ENCODE data around the gene UBAC2. TPM values are rescaled to one million over a fixed set of nuclear protein-coding genes. Genes with fewer than 3 reads are reported as not detected.
A peak's percentile ranks its signal among the peaks of the same experiment; 100 is the strongest.

The UBAC2 gene, protein sequence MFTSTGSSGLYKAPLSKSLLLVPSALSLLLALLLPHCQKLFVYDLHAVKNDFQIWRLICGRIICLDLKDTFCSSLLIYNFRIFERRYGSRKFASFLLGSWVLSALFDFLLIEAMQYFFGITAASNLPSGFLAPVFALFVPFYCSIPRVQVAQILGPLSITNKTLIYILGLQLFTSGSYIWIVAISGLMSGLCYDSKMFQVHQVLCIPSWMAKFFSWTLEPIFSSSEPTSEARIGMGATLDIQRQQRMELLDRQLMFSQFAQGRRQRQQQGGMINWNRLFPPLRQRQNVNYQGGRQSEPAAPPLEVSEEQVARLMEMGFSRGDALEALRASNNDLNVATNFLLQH
- total RNA-seq = 77.2 and 82.3 TPM in 2 replicates
- polyA plus RNA-seq (2012) = 123 TPM

DNA sequence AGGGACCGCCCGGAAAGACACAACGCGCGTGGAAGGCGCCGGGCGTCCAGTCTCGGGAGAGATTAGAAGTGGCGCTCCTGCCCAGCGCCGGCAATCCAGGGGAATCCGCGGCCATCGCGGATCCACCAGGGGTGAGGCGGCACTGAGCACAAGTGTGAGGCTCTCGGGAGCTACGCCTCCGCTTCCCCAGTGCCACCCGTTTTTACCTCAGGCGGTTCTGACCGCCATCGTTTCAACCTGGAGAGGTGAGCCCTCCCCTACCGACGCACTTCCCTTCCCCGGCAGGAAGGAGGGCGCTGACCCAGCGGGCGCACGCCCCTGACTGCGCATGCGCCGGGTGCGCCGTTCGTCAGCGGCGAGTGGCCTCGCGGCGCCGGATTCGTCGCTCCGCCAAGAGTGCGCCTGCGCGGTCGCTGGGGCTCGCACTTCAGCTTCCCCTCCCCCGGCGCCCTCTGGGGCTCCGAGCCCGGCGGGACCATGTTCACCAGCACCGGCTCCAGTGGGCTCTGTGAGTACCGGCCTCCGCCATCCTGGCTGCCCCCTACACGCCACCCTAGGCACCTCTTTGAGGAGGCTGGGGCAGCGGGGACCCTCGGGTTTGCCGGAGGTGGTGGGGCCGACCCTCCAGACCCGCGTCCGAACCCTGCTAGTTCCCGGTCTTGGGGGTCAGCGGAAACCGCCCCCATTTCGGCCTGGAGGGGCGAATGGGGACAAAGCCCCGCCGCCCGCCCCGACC is at the start of gene UBAC2:
Gene UBAC2 (plus strand): TSS at position 423 of the 736 bp plus-strand sequence. CDS start 55 bp downstream, at position 478.
- peak; percentile 95 for DNase-seq (ENCODE audit: low read depth)

DNA sequence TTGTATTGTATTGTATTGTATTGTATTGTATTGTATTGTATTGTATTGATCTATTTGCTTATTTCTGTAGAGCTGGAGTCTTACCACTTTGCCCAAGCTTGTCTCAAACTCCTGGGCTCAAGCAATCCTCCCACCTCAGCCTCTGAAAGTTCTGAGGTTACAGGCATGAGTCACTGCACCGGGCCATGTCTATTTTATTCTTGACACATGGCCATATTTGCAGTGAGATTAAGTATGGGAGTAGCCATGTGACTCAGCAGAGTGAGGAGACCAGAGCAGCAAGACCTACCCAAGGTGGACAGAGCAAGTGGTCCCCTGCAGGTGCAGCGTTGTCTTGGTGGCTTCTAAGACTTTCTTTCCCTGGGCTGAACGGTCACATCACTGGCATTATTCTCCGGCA is 49.1 kb upstream of the UBAC2 start:
- peak; percentile 59 for DNase-seq (ENCODE audit: low read depth)

DNA sequence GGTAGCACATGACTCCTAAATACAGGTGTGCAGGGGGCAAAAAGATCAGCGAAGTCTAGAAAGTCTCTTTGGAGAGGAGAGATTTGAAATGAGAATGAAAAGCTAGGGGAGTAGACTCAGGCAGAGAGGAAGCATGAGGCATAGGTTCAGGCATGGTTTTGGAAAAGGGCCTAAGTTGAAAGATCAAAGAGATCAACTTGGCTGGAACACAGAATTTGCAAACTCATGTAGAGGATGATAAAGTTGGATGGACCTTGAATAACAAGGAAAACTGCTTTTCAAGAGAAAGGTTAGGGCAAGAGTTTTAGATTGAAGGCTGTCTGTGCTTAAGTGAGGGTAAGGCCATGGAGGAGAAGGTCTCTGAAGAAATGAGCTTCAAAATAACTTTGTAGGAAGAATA is 47.4 kb upstream of the UBAC2 start:
- no peak for DNase-seq (ENCODE audit: low read depth)

DNA sequence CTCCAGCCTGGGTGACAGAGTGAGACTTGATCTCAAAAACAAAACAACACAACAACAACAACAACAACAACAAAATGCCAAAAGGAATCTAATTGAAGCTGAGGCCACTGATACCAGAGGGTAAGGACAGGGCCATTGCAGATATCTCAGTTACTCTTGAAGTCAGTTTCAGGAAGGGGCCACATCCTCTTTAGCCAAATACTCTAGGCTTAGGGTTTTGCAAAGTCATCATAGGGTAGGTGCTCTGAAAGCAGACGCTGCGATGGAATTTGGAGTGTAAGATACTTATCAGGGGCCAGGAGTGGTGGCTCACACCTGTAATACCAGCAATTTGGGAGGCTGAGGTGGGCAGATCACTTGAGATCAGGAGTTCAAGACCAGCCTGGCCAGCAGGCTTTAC is 46.6 kb upstream of the UBAC2 start:
- DNase-seq (ENCODE audit: low read depth) = no peak

DNA sequence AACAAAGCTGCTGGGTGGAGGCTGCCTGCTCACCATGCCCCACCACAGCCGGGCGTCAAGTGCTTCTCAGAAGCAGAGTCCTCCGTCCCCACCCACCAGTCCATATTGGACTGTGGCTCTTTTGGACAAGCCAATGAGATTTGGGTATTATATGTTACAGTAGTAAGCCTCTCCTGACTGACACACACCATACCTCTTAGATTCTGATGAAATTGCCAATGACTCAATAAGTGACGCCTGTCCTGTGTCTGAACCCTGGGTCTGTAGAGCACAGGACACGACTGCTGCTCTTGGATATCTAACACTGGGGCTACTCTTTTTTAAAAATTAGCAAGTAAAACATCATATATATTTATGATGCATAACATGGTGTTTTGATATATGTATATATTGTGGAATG is 44.8 kb upstream of the UBAC2 start:
- DNase-seq (ENCODE audit: low read depth) = no peak

DNA sequence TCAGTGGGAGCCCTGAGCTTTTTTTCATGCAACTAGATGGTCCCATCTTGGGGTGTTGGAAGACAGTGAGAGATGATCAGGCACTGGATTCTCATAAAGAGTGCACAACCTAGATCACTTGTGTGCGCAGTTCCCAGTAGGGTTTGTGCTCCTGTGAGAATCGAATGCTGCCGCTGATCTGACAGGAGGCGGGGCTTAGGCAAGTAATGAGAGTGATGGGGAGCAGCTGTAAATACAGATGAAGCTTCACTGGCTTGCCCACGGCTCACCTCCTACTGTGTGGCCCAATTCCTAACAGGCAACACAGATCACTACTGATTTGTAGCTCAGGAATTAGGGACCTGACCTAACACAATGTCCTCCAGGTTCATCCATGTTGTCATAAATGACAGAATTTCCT is 43.6 kb upstream of the UBAC2 start:
- DNase-seq (ENCODE audit: low read depth) = no peak

DNA sequence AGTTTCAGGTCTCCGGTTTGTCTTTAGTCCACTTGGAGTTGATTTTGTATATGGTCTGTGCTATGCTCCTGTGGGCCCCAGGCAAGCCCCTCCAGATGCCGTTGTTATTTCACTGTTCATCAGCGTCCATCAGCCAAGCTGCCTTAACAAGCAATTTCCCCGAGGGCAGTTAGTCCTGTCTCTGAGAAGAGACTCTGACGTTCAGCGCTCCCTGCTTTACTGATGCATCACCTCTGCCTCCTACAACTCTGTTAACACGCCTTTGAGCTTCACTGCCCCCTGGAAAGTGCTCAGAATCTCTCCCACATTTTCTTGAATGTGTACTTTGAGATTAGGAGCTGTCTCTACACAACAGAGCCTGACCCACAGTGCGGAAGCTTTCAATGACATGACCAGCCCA is 41.8 kb upstream of the UBAC2 start:
- no peak for DNase-seq (ENCODE audit: low read depth)

DNA sequence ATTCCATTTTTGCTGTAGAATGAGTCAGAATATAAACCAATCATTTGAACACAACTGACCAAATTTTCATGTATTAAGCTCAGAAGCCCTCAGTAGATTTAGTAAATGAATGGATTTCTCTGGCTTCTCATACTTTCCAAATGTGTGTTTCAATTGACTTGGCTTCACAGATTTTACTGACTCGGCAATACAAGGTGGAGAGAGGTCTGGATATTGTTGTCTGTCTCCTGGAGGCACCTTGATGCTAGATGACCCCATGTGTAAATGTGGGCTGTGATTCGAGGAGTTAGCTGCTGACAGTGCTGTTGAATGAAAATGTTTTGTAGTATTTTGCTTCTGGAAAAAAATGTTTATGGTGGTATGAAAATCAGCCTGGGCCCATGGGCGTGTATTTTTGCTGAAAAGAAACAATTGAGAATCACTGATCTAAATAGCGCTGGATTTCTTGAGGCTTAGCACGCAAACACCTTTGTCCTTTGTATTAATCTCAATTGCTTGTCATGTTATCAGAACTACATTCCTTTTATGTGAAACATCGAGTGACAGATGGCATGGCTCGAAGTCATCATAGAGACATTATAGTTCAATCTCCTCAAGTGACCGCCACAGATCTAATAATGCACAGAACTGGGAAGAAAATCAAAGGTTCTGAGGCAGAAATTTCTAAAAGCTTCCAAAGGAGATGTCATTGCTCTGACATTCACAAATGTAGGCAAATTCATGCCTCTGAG is 41.2 kb upstream of the UBAC2 start:
- no peak for DNase-seq (ENCODE audit: low read depth)

DNA sequence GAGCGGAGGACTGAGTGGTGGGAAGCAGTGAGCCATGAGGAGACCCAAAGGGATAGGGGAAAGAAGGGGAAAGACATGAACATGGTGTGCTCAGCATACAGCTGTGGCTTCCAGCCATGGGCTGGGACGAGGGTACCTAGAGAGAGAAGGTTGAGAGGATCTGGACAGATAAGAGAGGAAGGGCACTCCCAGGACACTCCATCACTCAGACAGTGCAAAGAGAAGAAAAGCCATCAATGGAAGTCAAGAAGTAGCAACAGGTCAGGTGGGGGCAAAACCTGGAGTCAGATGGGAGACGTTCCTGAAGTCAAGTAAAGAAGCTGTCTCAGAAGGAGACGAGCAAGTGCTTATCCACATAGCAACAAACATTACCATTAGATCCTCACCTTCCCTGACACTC is 40.2 kb upstream of the UBAC2 start:
- no peak for DNase-seq (ENCODE audit: low read depth)

DNA sequence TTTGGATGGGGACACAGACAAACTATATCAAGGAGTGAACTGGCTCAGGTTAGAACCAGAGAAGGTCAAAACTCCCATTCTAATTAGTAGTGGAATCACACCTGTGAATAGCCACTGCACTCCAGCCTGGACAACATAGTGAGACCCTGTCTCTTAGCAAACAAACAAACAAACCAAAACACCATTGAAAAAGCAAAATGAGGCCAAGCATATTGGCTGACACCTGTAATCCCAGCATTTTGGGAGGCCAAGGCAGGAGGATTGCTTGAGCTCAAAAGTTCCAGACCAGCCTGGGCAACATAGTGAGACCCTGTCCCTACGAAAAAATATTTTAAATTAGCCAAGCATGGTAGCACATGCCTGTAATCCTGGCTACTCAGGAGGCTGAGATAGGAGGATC is 39.1 kb upstream of the UBAC2 start:
- DNase-seq (ENCODE audit: low read depth) = no peak

DNA sequence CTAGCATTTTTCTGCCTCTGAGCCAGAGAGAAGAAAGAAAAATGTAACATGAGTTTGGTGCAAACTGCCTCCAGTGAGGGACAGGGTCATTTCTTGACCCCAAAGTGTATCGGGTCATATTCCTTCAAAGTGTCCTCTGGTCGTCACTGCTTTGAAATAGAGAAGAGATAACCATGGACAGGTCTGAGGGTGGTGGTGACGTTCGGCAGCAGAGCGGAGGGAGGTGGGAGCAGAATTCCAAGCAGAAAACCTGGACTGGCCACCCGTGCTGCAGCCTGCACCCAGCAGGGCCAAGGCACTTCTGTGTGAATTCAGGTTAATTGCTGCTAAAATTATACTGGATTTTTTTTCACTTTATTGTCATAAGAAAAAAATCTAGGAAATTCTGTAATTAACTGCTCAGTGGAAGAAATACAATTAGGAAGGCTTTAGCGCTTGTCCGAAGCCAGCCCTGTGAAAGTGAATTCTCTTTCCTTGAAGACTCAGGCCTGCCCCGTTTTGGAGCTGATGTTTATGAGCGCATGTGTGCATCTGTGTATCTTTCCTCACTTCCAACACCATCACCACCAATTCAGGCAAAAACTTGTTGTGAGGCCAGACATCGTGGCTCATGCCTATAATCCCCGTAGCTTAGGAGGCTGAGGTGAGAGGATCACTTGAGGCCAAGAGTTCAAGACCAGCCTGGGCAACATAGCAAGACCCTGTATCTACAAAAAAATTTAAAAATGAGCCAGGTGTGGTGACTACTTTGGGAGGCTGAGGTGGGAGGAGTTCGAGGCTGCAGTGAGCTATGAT is 37.9 kb upstream of the UBAC2 start:
- DNase-seq (ENCODE audit: low read depth) = no peak

DNA sequence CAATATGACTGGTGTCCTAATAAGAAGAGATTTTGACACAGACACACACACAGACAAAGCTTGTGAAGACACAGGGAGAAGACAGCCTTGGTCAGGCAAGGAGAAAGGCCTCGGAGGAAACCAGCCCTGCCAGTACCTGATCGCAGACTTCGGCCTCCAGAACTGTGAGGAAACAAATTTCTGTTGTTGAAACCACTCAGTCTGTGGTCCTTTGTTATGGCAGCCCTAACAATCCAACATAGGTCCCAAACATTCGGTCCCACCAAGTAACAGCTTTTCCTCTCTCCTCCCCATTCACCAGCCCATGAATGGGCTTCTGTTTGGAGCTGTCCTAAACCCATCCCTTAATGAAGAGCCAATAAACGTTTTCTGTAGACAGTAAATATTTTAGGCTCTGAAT is 36.4 kb upstream of the UBAC2 start:
- DNase-seq (ENCODE audit: low read depth) = no peak

DNA sequence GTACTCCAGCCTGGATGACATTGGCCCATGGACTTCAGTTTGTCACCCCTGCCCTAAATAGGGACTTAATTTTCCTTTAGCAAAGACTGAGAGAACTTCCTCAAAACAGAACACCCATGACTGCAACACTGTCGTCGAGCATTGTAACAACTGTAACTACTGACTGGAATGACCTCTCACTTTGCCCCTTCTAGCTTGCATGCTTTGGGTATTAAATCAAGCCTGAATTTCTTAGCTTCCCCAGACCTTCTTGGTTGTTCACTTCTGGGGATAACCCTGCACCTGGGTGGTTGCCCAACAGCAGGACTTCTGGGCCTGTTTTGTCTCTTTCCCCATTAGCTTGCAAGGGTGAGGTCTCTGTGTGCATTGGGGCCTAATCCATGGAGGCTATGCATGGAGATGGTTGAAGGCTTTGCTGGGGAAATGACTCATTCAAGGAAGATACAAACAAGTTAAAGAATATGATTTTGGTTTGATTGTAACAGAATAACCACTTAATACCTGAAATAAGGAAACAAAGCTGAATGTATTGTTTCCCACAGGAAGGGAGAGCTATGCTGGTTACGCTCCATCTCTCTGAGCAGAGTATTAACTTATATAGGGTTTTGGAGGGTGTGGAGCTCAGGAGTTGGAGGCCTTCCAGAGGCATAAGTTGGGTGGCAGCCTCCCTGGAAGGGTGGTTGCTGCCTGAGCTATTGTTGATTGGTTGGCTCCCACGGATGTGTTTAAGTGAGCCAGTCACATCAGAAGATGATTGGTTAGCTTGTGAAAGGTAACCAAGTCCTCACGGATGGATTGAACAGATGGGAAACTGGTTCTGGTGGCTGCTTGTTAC is 34.7 kb upstream of the UBAC2 start:
- no peak for DNase-seq (ENCODE audit: low read depth)

DNA sequence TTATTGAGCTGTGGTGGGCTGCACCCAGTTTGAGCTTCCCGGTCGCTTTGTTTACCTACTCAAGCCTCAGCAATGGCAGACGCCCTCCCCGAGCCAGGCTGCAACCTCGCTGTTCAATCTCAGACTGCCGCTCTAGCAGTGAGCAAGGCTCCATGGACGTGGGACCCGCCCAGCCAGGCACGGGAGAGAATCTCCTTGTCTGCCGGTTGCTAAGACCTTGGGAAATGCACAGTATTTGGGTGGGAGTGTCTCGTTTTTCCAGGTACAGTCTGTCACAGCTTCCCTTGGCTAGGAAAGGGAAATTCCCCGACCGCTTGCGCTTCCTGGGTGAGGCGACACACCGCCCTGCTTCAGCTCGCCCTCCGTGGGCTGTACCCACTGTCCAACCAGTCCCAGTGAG is 27.7 kb upstream of the UBAC2 start:
- DNase-seq (ENCODE audit: low read depth) = no peak

DNA sequence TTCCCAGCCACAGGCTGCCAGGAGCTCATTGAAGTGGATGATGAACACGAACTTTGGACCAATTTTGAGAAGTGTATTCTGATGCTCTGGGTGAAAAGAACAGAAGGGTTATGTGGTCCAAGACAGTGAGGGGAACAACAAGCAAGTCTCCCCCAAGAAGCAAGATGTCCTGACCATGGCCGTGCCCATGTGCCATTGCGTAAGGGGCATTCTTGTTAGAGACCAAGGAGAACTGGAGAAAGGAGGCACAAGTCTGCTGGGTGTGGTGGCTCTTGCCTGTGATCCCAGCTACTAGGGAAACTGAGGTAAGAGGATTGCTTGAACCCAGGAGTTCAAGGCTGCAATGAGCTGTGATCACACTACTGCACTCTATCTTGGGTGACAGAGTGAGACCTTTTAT is 27.0 kb upstream of the UBAC2 start:
- DNase-seq (ENCODE audit: low read depth) = no peak

DNA sequence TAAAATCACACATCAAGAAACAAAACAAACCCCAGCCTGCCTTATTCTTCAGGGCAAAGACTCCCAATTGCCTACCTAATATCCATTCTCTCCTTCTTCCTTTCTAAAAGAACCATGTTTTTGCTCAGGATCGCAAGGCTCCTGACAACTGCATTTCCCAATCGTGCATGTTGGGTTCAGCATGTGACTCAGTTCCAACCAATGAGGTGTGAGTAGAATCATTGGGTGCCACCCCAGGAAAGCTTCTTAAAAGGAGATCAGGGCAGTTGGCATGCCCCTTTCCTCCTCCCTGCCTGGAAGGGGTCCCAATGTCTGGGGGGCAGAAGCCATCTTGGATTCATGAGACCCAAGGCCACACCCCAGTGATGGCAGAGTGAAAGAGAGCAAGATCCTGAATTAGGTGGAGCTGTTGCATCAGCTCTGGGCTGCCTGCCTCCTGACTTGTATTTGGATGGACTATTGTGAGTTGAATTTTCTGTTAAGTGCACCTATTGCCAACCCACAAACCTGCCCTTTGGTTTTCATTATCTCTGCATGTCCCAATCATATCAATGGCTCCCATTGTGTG is 26.0 kb upstream of the UBAC2 start:
- no peak for DNase-seq (ENCODE audit: low read depth)

DNA sequence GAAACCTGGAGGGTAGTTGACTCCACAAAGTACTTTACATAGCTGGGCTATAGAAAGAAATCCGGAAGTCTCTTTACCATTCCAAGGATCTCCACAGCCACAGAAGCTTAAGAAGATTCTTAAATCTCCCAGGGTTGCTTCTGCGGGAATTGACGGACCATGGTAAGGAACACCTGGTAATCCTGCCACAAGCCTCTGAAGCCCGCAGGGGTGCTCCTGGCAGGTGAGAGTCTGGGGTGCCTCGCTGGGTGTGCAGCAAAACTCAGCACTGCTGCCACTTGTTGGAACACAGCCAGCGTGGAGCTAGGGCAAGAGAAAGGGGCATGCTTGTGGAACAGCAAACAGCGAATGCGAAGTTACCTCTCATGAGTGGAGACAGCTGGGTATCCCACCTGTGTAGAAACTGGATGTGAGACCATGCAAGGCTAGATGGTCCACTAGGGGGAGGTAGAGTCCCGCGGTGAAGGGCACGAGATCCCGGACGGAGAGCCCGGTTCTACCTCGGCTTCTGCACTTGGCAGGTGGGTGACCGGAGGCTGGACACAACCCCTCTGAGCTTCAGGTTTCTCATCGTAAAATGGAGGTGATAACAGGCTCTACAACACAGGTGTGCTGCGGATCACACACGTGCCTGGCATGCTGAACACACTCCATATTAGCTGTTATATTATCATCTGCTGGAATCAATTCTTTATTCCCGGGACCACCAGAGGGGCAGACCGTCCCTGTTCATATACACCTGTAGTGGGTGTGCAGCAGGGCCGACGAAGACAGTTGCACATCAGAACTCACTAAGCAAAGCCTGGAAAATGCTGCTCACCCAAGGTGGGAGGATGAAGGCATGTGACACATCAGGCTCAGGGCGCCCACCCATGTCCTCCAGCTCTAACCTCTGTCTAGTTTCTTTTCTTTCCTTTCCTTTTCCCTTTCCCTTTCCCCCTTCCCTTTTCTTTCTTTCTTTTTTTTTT is 24.1 kb upstream of the UBAC2 start:
- peak; percentile 67 for DNase-seq (ENCODE audit: low read depth)

DNA sequence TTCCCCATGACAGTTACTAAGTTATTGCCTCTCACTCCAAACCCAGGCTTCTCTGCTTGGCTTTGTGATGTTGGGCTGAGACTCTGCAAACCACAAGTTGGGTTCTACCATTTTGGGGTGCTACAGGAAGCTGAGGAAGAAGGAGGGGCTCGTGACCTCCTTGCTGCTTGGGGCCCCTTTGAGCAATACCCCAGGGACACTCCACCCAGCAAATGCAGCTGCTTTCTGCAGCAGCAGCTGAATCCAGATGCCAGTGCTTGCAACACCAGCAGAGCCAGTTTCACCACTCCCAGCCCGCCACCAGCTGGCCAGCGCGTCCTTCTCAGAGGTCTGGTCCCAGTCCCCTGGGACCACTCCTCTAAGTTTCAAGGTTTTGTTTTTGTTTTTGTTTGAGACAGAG is 22.0 kb upstream of the UBAC2 start:
- peak; percentile 26 for DNase-seq (ENCODE audit: low read depth)

DNA sequence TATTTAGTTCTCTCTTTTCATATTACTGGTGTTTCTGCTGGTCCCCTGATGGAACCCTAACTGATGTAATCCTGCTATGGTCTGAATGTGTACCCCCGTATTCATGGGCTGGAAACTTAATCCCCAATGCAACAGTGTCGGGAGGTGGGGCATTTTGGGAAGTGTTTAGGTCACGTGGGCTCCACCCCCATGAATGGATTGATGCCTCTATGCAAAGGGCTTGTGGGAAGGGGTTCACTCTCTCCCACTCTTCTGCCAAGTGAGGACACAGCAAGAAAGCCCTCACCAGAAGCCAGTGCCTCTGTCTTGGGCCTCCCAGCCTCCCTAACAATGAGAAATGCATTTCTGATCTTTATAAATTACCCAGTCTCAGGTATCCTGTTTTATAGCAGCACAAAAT is 21.2 kb upstream of the UBAC2 start:
- no peak for DNase-seq (ENCODE audit: low read depth)
